ENCODE data around the gene DEF6.

The DEF6 gene

GRCh38 chr6:35297601-35298481 is at the start of gene DEF6:
TSS of gene DEF6 (plus strand) at chr6:35297818. CDS start at chr6:35297857, 39 bp downstream.
- peak; percentile 83 for DNase-seq (ENCODE audit: low read depth)

GRCh38 chr6:35248300-35248699 is 49.3 kb upstream of the DEF6 start:
- no peak for DNase-seq (ENCODE audit: low read depth)

GRCh38 chr6:35248965-35249364 is 48.7 kb upstream of the DEF6 start:
- DNase-seq (ENCODE audit: low read depth) = no peak

GRCh38 chr6:35251949-35252348 is 45.7 kb upstream of the DEF6 start:
- no peak for DNase-seq (ENCODE audit: low read depth)

- no peak for DNase-seq (ENCODE audit: low read depth)
Measured at GRCh38 chr6:35253249-35253648, 44.4 kb upstream of the DEF6 start.

- DNase-seq (ENCODE audit: low read depth) = no peak
Measured at GRCh38 chr6:35258336-35258735, 39.3 kb upstream of the DEF6 start.

- DNase-seq (ENCODE audit: low read depth) = peak; percentile 13
Measured at GRCh38 chr6:35258858-35259193, 38.8 kb upstream of the DEF6 start.

GRCh38 chr6:35259194-35259947 is 38.2 kb upstream of the DEF6 start, which contains the start of gene ZNF76:
TSS of gene ZNF76 (plus strand) at chr6:35259735. CDS start at chr6:35281152, 21,417 bp downstream.
- peak; percentile 84 for DNase-seq (ENCODE audit: low read depth)

GRCh38 chr6:35259948-35260590 is 37.5 kb upstream of the DEF6 start:
- DNase-seq (ENCODE audit: low read depth) = peak; percentile 79

GRCh38 chr6:35260591-35261570 is 36.7 kb upstream of the DEF6 start:
- no peak for DNase-seq (ENCODE audit: low read depth)

- DNase-seq (ENCODE audit: low read depth) = no peak
Measured at GRCh38 chr6:35262596-35262995, 35.0 kb upstream of the DEF6 start.

- DNase-seq (ENCODE audit: low read depth) = no peak
Measured at GRCh38 chr6:35264550-35265274, 32.9 kb upstream of the DEF6 start.

- no peak for DNase-seq (ENCODE audit: low read depth)
Measured at GRCh38 chr6:35265523-35265922, 32.1 kb upstream of the DEF6 start.

- no peak for DNase-seq (ENCODE audit: low read depth)
Measured at GRCh38 chr6:35267446-35267845, 30.2 kb upstream of the DEF6 start.

- DNase-seq (ENCODE audit: low read depth) = no peak
Measured at GRCh38 chr6:35267897-35268296, 29.7 kb upstream of the DEF6 start.

- DNase-seq (ENCODE audit: low read depth) = no peak
Measured at GRCh38 chr6:35272005-35272404, 25.6 kb upstream of the DEF6 start.

GRCh38 chr6:35273822-35274559 is 23.6 kb upstream of the DEF6 start:
- no peak for DNase-seq (ENCODE audit: low read depth)

- no peak for DNase-seq (ENCODE audit: low read depth)
Measured at GRCh38 chr6:35275744-35276260, 21.8 kb upstream of the DEF6 start.

- no peak for DNase-seq (ENCODE audit: low read depth)
Measured at GRCh38 chr6:35278708-35279107, 18.9 kb upstream of the DEF6 start.

GRCh38 chr6:35280903-35281302 is 16.7 kb upstream of the DEF6 start:
- no peak for DNase-seq (ENCODE audit: low read depth)

Measured in stimulated activated CD4-positive, alpha-beta T cell treated with anti-CD3 and anti-CD28 coated beads, Interleukin-2, amount 100 ng/mL, for 4 hours (primary cell).